HL-60/S4 (cell line): Measurements from ENCODE around the gene TESK2.
"Not testable (repeated sequence)": the region's sequence is repeated elsewhere in the genome, so short reads cannot be mapped to it uniquely, and the experiment has no call there.

Experiments
- in situ Hi-C: fragments of 300-500 bp; cut with MboI; formaldehyde crosslinking; loops from 2 replicates; pipeline ENCODE4 v1.14.3; 2022; ENCODE audit warnings: low sequenced_read_pairs

The TESK2 gene

DNA sequence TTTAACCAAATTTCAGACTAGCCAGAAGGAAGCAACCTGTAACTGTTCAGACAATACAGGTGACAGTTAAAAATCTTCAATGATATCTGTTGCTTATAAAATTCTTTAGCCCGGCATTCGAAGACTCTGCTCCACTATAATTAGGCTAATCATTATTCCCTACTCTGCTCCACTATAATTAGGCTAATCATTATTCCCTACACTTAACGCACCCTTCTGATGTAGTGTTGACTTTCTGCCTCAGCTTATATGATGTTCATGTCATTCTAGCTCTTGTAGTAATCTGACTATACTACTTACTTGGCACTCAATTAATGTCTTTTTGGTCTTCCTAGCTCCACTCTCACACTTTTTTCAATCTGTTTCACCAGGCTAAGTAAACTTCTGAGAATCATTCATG, 13.3 kb downstream of the TESK2 start:
- in situ Hi-C loops, result no loop called here

DNA sequence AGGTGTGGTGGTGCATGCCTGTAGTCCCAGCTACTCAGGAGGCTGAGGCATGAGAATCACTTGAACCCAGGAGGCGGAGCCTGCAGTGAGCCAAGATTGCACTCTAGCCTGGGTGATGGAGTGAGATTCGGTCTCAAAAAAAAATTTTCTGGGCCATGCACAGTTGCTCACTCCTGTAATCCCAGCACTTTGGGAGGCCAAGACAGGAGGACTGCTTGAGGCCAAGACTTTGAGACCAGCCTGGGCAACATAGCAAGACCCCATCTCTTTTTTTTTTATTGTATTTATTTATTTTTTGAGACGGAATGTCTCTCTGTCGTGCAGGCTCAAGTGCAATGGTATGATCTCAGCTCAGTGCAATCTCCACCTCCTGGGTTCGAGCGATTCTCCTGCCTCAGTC, 16.8 kb downstream of the TESK2 start:
- in situ Hi-C loops, result not testable (repeated sequence)

DNA sequence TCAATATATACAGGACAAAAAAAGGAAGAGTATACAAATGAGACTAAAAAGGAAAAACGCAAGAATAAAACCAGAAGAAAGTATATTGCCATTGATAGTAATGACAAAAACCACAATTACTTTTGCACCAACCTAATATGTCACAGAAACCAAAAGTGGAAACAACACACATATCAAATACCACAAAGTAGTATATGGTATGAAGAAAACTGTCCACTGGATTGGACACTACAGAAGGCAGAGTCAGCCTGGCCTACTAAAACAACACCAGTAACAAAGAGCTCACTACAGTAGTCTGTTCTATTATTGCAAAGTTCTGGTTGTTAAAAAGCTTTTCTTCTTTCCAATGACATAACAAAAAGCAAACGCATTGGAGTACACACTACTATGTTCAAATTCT, 17.7 kb downstream of the TESK2 start:
- in situ Hi-C loops, result no loop called here

DNA sequence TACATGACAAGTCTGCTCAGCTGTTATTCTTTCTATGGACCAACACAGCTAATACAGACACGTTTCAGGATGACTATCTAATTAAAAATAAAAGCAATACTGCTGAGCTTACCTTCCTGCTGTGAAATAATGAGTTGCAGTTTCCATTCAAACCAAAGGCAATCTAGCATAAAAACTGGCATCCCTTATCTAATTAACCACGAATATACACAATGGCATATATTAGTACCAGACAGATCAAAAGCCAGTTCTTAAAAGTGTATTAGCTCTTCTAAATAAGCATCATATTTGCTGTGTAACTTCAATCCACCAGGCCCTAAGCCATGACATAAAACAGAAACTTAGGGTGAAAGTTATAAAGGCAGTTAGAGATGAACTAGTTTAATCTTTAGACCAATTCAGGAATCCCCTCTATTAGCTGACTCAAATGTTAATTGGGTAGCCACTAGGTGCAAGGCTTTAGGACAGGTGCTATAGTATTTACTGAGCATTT, 20.6 kb downstream of the TESK2 start:
- in situ Hi-C loops, result no loop called here

DNA sequence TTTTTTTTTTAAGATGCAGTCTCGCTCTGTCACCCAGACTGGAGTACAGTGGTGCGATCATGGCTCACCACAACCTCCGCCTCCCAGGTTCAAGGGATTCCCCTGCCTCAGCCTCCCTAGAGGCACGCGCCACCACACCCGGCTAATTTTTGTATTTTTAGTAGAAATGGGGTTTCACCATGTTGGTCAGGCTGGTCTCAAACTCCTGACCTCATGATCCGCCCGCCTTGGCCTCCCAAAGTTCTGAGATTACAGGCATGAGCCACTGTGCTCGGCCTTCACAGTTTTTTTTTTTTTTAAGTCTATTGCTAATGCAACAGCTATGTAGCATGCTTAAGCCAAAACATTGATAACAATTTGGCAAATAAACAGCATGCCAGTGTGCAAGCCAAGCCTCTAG, 23.6 kb downstream of the TESK2 start:
- in situ Hi-C loops, result not testable (repeated sequence)

DNA sequence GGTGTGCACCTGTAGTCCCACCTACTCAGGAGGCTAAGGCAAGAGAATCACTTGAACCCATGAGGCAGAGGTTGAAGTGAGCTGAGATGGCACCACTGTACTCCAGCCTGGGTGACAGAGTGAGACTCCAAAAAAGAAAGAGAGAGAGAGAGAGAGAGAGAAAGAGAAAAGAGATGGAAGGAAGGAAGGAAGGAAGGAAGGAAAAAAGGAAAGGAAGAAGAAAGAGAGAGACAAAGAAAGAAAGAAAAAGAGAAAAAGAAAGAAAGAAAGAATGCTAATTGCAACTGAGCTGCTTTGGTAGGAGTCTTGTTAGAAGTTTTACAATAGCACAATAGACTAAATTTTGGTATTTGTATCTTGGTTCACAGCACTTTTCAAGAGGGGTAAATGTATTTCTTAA, 25.7 kb downstream of the TESK2 start:
- in situ Hi-C loops, result no loop called here

DNA sequence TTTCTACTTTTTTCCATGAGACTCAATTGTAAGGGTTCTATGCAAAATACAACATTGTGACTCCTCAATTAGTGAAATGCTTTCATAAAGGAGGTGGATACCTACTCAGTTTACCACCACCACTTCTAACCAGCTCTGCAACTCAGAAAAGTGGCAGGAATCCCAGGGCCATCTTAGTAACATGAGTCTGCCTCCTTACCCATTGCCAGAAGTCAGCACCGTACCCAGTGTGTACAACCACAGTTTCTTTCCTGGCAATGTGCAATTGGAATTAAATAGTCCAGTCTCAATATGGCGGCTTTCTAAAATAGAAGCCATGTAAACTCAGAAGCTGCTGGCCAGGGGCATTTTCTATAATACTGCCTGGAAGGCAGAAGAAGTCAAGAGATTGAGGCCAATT, 32.1 kb downstream of the TESK2 start:
- in situ Hi-C loops, result no loop called here

DNA sequence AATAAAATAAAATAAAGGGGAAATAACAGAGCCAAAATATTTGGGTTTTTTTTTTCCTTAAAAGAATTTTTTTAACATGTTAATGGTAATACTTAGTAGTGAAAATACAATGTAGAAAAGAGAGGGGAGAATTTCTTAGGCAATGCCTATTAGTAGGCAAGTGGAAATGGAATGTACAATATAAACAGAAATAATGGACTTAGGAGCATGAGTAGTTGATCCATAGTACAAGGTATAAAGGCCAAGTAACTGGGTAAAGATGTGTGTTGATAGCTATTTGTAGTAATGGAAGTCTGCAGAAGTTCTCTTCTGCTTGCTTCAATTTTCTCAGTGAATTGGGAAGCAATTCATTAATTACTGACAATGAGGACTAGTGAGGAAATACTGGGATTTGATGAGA, 34.4 kb downstream of the TESK2 start:
- in situ Hi-C loops, result no loop called here

DNA sequence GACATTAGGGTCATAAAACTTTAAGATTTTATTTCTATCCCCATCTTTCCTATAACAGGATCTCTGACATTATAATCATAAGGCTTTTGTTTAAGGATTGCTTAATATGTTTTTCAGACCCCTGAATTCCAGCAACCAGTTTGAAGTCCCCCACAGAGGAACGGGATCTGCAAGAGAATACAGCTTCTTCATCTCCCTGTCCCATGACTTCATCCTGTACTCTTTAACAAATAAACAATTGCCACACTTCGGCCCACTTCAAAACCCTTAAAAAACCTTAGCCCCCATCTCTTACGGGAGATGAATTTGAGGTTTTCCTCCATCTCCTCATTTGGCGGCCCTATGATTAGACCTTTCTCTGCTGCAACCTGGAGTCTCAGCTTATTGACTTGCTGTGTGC, 35.8 kb downstream of the TESK2 start:
- in situ Hi-C loops, result no loop called here

DNA sequence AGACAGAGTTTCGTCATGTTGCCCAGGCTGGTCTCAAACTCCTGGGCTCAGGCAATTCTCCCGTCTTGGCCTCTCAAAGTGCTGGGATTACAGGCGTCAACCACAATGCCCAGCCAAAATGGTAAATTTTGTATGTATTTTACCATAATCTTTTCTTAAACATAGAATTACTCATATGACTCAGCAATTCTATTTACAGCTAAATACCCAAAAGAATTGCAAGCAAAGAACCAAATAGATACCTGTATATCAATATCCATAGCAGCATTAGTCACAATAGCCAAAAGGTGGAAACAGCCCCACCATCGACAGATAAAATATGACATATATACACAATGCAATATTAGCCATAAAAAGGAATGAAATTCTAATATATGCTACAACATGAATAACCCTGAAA, 36.5 kb downstream of the TESK2 start:
- in situ Hi-C loops, result no loop called here

DNA sequence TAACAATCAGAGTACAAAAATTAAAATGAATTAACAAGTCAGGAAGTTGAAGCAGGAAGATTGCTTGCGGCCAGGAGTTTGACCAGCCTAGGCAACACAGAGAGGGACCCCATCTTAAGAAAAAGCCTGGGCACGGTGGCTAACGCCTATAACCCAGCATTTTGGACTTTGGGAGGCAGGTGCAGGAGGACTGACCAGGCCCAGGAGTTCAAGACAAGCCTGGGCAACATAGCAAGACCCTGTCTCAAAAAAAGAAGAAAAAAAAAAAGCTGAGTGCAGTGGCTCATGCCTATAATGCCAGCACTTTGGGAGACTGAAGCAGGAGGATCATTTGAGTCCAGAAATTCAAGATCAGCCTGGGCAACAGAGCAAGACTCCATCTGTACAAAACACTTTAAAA, 38.5 kb downstream of the TESK2 start:
- in situ Hi-C loops, result no loop called here

DNA sequence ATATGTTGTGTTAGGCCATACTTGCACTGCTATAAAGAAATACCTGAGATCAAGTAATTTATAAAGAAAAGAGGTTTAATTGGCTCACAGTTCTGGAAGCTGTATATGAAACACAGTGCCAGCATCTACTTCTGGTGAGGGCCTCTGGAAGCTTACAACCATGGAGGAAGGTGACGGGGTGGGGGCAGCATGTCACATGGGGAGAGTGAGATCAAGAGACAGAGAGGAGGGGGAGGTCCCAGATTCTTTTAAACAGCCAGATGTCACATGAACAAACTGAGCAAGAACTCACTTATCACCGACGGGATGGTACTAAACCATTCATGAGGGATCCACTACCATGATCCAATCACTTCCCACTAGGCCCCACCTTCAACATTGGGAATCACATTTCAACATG, 42.6 kb downstream of the TESK2 start:
- in situ Hi-C loops, result no loop called here

DNA sequence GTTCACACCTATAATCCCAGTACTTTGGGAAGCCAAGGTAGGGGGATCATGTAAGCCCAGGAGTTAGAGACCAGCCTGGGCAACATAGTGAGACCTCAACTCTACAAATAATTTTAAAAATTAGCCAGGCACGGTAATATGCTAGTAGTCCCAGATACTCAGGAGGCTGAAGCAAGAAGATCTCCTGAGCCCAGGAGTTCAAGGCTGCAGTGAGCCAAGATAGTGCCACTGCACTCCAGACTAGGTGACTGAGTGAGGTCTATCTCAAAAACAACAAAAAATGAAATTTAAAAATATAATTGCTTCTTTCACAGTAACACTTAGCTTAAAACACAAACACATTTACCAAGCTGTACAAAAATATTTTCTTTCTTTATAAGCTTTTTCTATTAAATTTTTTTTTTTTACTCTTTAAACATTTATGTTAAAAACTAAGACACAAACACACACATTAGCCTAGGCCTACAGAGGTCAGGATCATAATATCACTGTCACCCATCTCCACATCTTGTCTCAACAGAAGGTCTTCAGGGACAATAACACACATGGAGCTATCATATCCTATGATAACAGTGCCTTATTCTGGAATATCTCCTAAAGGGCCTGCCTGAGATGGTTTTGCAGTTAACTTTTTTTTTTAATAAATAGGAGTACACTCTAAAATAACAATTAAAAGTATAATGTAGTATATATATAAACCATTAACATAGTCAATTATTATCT, 43.9 kb downstream of the TESK2 start:
- in situ Hi-C loops, result no loop called here

DNA sequence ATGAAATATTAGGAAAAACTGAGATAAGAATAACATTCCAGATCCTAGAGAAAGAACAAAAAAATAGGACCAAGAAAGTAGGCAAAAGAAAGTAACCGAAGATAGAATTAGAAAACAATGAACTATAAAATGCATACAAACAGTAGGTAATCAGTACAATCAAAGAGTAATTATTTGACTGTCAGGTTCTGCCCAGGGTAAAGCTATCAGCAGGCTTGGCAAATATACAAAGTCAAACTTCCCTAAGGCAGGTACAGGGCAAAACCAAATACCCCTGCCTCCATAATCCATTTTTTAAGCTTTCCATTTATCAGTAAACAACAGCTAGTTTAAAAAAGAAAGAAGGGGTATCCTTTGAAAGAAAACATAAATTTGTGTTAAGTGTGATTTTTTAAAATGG, 44.4 kb downstream of the TESK2 start:
- in situ Hi-C loops, result no loop called here

DNA sequence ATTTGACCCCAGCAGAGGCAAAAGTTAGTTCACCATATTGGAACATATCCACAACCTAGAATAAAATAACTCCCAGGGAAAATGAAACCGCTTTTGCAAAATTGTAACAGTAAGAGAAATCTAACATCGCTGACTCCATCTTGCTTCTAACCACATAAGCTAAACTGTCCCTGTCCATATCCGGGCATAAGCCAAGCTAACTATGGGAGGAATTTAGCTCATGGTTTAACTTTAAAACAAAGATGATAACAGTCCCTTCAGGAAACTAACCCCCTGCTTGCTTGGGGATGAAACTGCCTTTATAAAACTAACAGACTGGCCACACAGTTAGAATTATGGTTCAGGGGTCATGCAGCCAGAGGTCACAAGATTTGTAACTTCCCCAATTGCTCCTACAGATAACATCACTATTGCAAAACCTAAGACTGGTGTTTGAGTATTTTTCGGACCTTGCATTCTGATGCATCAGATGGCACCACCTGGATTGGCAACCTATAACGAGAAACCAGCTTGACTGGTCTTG, 46.3 kb downstream of the TESK2 start:
- in situ Hi-C loops, result no loop called here

DNA sequence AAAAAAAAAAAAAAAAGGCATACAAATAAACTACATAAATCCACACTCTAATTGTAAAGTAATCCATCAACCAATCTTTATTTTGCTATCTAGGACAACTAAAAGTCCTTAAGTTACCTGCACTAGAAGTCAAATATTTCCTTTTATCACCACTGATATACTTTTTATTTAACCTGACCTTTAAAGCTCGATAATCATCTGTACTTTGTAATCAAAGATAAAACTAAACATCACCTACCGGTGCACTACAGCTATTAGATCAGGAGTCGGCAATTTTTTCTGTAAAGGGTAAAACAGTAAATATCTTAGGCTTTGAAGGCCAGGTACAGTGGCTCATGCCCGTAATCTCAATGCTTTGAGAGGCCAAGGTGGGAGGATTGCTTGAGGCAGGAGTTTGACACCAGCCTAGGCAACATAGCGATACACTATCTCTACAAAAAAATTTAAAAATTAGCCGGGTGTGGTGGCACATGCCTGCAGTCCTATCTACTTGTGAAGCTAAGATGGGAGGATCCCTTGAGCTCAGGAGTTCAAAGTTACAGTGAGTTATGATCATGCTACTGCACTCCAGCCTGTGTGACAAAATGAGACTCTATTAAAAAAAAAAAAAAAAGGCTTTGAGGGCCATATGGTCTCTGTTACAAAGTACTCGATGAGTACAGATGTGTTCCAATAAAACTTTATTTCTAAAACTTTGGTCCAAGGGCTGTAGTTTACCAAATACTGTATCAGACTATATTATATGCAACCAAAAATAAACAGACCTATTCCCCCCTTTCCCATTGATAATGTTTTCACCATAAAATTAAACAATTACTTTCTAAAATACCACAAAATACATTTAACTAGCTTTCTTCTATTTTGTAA, 47.1 kb downstream of the TESK2 start:
- in situ Hi-C loops, result no loop called here

DNA sequence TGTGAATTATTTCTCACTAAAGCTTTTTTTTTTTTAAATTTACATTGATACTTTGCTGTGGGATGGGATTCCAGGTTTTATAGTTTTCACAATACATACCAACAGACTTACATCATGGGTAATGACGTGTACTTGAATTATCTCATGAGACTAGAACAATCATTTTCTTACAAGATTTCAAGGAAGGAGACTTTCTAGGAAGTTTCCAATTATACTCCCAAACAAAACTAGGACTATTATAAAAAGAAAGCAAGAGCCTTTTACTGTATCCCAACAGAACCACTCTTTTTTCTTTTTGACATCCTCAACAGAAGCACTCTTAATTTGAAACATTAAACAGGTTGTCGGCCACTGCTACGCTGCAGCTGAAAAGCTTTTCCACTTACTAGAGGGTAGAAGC, 48.7 kb downstream of the TESK2 start:
- in situ Hi-C loops, result no loop called here

DNA sequence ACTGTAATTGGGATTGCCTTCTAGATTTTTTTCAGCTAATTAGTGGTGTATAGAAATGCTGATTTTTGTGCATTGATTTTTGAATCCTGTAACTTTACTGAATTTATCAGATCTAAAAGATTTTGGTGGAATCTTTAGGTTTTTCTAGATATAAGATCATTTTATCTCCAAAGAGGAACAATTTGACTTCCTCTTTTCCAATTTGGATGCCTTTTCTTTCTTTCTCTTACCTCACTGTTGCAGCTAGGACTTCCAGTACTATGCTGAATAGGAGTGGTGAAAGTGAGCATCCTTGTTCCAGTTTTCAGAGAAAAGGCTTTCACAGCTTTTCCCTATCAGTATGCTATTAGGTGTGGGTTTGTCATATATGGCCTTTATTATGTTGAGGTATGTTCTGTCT, 53.6 kb downstream of the TESK2 start:
- in situ Hi-C loops, result no loop called here

DNA sequence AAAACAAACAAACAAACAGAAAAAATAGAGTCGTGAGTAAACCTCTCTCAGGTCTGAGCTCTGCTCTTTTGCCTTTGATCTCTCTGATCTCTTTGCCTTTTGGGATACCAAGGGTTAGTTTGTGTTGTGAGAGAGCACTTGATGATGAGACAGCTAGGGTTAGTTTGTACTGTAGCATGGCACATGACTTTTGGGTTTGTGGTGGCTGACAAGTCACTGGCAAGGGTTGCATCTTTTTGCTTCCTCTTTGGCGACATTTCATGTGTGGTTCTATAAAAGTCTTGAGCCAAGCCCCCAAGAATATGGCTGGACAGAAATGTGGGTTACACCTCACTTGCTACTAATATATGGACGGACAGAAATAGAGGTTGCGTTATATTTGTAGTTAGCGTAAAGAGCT, 60.5 kb downstream of the TESK2 start:
- in situ Hi-C loops, result no loop called here

DNA sequence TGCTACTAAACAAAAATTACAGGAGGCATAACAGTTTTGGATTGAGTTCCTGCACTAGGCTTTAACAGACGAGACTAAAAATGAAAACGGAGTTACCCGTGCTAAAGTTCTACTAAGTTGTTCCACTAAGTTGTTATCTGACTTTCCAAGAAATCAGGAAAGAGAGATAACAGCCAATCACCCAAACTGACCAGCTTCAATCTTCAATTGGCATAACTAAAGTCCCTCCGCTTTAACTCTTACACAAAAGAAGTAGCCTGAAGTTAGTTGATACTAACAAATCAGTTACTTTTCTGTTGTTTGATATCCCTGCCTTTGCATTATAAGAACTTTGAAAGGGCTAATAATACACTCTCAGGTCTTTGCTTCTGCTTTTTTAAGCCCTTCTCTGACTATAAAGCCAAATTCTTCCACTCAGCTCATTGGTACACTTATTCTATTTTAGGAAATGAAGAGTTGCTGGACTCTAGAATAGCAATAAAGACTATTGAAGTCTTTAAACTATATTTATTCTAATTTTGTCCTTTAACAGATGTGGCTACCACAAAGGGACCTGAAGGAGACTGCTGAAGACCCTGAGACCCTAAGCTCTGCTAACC, 61.3 kb downstream of the TESK2 start:
- in situ Hi-C loops, result no loop called here

DNA sequence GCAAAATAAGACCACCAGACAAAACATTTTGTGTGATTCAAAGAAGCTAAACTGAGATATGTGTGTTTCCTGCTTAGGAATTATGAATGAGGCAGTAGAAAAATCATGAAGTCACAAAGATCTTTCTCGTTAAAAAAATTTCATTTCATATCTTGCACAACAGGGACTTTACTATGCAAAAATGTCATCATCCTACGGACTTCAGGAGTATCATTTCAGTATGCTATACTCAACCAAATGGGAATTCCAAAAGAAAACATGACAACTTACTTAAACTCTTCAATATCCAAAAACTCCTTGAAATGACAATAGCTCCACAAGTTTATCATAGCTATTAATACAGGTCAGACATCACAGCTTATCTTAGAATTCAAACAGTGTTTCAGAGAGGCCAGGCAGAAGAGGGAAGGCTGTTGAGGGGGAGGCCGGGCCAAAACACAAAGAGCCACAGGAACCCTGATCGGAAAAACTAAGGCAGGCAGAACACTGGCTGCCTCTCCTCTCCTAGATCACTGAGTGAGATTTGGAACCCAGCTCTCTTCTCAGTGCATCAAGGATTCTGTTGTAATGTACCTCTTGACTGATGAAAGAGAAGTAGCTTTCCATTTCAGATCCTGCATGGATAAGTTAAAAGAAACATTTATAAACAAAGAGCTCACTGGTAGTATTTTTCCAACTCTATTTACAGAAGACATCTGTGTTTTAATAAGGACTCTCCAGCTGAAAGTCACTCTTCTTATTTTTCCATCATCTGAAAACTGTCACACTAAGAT, 66.9 kb downstream of the TESK2 start:
- in situ Hi-C loops, result no loop called here
